ENCODE data around the gene PALMD.

DNA sequence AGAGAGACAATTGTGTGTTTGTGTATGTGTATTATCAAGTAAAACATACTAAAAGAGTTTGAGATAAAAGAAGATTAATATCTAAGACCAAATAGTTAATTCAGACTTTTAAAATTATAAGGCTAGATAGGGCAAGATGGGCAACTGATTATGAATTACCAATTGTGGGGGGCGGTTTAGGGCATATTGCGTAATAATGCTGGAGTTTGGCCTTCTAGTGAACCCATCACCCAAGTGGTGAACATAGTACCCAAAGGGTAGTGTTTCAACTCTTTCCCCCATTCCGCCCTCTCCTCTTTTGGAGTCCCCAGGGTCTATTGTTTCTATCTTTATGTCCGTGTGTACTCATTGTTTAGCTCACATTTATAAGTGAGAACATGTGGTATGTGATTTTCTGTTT lies 65.1 kb downstream of the PALMD start:
- TF ChIP-seq, protein P1, sequence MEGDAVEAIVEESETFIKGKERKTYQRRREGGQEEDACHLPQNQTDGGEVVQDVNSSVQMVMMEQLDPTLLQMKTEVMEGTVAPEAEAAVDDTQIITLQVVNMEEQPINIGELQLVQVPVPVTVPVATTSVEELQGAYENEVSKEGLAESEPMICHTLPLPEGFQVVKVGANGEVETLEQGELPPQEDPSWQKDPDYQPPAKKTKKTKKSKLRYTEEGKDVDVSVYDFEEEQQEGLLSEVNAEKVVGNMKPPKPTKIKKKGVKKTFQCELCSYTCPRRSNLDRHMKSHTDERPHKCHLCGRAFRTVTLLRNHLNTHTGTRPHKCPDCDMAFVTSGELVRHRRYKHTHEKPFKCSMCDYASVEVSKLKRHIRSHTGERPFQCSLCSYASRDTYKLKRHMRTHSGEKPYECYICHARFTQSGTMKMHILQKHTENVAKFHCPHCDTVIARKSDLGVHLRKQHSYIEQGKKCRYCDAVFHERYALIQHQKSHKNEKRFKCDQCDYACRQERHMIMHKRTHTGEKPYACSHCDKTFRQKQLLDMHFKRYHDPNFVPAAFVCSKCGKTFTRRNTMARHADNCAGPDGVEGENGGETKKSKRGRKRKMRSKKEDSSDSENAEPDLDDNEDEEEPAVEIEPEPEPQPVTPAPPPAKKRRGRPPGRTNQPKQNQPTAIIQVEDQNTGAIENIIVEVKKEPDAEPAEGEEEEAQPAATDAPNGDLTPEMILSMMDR (IDR thresholded peaks at IDR 0.05), result no peak
- TF ChIP-seq POLR2A (IDR thresholded peaks at IDR 0.05), result no peak
